HepG2 (cell line): ENCODE measurements around the gene BBLN. TPM values are rescaled to one million over a fixed set of nuclear protein-coding genes. Genes with fewer than 3 reads are reported as not detected.

Source experiments
- ATAC-seq: fragments of 200-7000 bp; cut with Tn5 transposase; 3 replicates; pipeline ENCODE4 v1.9.1; 2020; ENCODE audit warnings: mild to moderate bottlenecking, moderate library complexity
- BruUV-seq: library from RNA; stranded (reverse); fragments of 400-500 nt; replicated peaks from 2 replicates; lab custom pipeline; 2021; lab: Mats Ljungman, UMichigan
- CTCF ChIA-PET: fragments of 300-600 bp; formaldehyde crosslinking; extraction: SDS; loops from one replicate; lab custom pipeline; 2021; ENCODE audit warnings: low total read pairs, inconsistent platforms, low intra/inter-chr PET ratio; lab: Yijun Ruan, JAX
- POLR2A ChIA-PET: fragments of 350-600 bp; sonication (Branson Sonifier 250); formaldehyde crosslinking; loops from one replicate; lab custom pipeline; 2020; ENCODE audit warnings: antibody characterized with exemption, inconsistent platforms; lab: Yijun Ruan, JAX
- DNase-seq: peaks from one replicate; pipeline ENCODE4 v3.0.0-alpha.2; 2015; ENCODE audit warnings: low spot score
- FAIRE-seq: peaks from 3 replicates; lab custom pipeline; 2011; peaks lifted over from hg19 to GRCh38; lab: Jason Lieb, UNC
- H2AFZ ChIP-seq: one replicate; pipeline ENCODE4 v1.6.1; 2011; ENCODE audit warnings: low read length, inconsistent platforms
- H3K27ac ChIP-seq: fragments of 300-600 bp; 3 replicates; pipeline ENCODE4 v1.8.0; 2011; ENCODE audit warnings: mixed run types, mild to moderate bottlenecking, mixed read lengths, low read length, inconsistent platforms; ENCODE audit not compliant: insufficient read depth; ENCODE audit errors: extremely low read length
- H3K27me3 ChIP-seq, 2 experiments: fragments of 200-600 bp in 1 of 2; 2 replicates in 1 of 2; 3 replicates in 1 of 2; pipeline versions ENCODE4 v1.6.0 to v1.8.0; 2011; ENCODE audit warnings: low read length in 2 of 2, mild to moderate bottlenecking in 2 of 2, moderate library complexity in 2 of 2, inconsistent platforms in 1 of 2; ENCODE audit not compliant: insufficient read depth in 2 of 2, control insufficient read depth in 1 of 2
- H3K36me3 ChIP-seq, 2 experiments: fragments of 200-600 bp in 1 of 2; replicated peaks in 1 of 2; 2 replicates in 1 of 2; 3 replicates in 1 of 2; pipeline versions ENCODE4 v1.5.1 to v1.8.0; 2011; ENCODE audit warnings: low read length in 2 of 2, inconsistent platforms in 1 of 2; ENCODE audit not compliant: insufficient read depth in 2 of 2, control insufficient read depth in 1 of 2
- H3K4me1 ChIP-seq: 2 replicates; pipeline ENCODE4 v1.5.1; 2012; ENCODE audit warnings: low read length, inconsistent platforms; ENCODE audit not compliant: insufficient read depth
- H3K4me2 ChIP-seq: 2 replicates; pipeline ENCODE4 v1.6.0; 2011; ENCODE audit warnings: low read depth, low read length, inconsistent platforms
- H3K4me3 ChIP-seq, 3 experiments: fragments of 200-600 bp in 1 of 3; sonication (generic), shearing (Covaris generic) in 1 of 3; replicated peaks in 1 of 3; 2 replicates each; pipeline ENCODE4 v1.5.1; 2011 to 2016; ENCODE audit warnings: low read length in 3 of 3, inconsistent platforms in 2 of 3, low read depth in 2 of 3, mild to moderate bottlenecking in 2 of 3, control low read depth in 1 of 3, mixed read lengths in 1 of 3; ENCODE audit not compliant: insufficient read depth in 1 of 3
- H3K79me2 ChIP-seq: one replicate; pipeline ENCODE4 v1.6.1; 2011; ENCODE audit warnings: low read length, inconsistent platforms; ENCODE audit not compliant: insufficient read depth
- H3K9ac ChIP-seq: 2 replicates; pipeline ENCODE4 v1.6.0; 2011; ENCODE audit warnings: mild to moderate bottlenecking, low read depth, low read length, inconsistent platforms; ENCODE audit not compliant: insufficient read depth
- H3K9me3 ChIP-seq: 2 replicates; pipeline ENCODE4 v1.5.1; 2012; ENCODE audit warnings: mild to moderate bottlenecking, low read length
- H4K20me1 ChIP-seq: 2 replicates; pipeline ENCODE4 v1.6.0; 2011; ENCODE audit warnings: inconsistent platforms, mild to moderate bottlenecking, low read length, moderate library complexity; ENCODE audit not compliant: insufficient read depth
- GATAD2A ChIP-seq: IDR thresholded peaks from 2 replicates; pipeline ENCODE4 v1.6.1; 2016
- PCBP2 ChIP-seq: fragments of 200-400 bp; formaldehyde crosslinking; optimal IDR thresholded peaks from 2 replicates; pipeline ENCODE3; 2018; ENCODE audit warnings: low read length, low read depth; ENCODE audit not compliant: poor library complexity, severe bottlenecking
- RXRB ChIP-seq: IDR thresholded peaks from 2 replicates; pipeline ENCODE4 v1.6.1; 2016; ENCODE audit warnings: borderline replicate concordance, missing genetic modification reagents, missing compliant biosample characterization
- SP1 ChIP-seq, 2 experiments: fragments of 450-650 bp in 1 of 2; sonication (generic) in 1 of 2; formaldehyde crosslinking in 1 of 2; IDR thresholded peaks; 2 replicates each; pipeline versions ENCODE4 v1.4.0 to v1.6.1; 2016 to 2020; ENCODE audit warnings: missing genetic modification reagents in 1 of 2
- ZFP36 ChIP-seq: fragments of 150-350 bp; IDR thresholded peaks from 2 replicates; pipeline ENCODE4 v1.6.1; 2018; ENCODE audit warnings: borderline replicate concordance, low read length, low read depth; ENCODE audit not compliant: partially characterized antibody
- ZNF562 ChIP-seq: sonication (generic); formaldehyde crosslinking; IDR thresholded peaks from 2 replicates; pipeline ENCODE4 v1.8.0; 2022; ENCODE audit warnings: missing genetic modification reagents, borderline replicate concordance
- WGBS: methylation state at CpG from one replicate; pipeline ENCODE4 v1.1.6; 2017; ENCODE audit warnings: low lambda C conversion rate; 5-methylcytosine and 5-hydroxymethylcytosine counted together
- in situ Hi-C: cut with HindIII; loops from 2 replicates; pipeline ENCODE4 v1.10.0; 2017; ENCODE audit warnings: low pct_unique_long_range_greater_than_20kb; ENCODE audit not compliant: extremely low pct_ligation_motif_present
- intact Hi-C: fragments of 100-400 bp; cut with micrococcal nuclease; formaldehyde crosslinking; loops from one replicate; pipeline ENCODE4 v1.10.0; 2022; ENCODE audit not compliant: unreplicated experiment
- polyA plus RNA-seq, 8 experiments: library from polyadenylated mRNA; depleted of rRNA in 3 of 8; stranded (reverse) in 7 of 8; unstranded in 1 of 8; fragments of >200 nt; fragmentation: Illumina TruSeq in 4 of 8; extraction: Trizol in 4 of 8; gene quantifications; 2 replicates each; pipeline versions ENCODE4 v1.2.1 to v1.2.3, GENCODE V29; 2011 to 2016; ENCODE audit warnings: low read depth in 4 of 8, missing spikeins in 1 of 8, mixed read lengths in 1 of 8; ENCODE audit not compliant: insufficient read depth in 1 of 8
- total RNA-seq, 5 experiments: library from RNA; depleted of rRNA; stranded (reverse); fragments of >200 nt; fragmentation: Illumina TruSeq; extraction: Trizol; gene quantifications; 2 replicates each; pipeline ENCODE4 v1.2.3, GENCODE V29; 2016; ENCODE audit warnings: low read depth in 1 of 5

BBLN gene
- total and polyA plus RNA-seq, 2 of the 13 experiments (the other 11 are each of a cell fraction or from before 2014, with no cell fraction given): 27.6 to 33.1 TPM

DNA sequence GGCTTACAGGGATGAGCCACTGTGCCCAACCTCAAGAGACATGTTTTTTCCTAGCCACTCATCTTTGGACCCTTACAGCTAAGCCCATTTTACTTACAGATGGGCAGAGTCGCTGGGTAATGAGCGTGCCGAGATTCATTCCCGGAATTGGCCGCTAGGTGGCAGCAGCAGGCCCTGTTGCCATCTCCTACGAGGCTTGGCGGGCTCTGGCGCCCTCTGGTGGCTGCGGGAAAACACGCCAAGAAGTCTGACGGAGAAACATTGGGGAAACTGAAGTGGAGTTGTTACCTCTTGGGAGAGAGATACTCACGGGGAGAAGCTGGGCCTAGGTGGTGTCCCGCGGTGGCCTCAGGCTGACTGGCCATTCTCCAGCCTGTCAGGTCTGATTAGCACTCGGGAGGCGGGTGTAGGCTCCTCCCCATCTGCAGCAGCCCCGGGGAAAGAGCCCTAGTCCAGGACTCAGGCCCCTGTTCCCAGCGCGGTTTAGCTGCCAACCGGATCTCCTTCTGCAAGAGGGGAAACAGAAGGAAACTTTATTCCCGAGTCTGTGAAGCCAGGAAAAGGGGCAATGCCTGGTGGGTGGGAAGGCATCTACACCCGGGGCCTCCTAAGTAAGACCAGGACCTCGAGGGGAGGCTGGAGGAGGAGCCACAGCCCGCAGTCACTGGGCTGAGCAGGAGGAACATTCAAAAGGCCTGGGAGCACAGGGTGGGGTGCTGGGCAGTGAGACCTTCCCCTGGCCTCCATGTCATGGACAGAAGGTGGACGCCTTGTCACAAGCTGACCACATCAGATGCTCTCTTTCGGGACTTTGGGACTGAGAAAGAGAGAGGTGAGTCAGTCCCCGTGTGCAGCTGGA, 42.2 kb upstream of the BBLN start (continued):
- peak; percentile 12 for TF ChIP-seq ZFP36
- TF ChIP-seq RXRB (CRISPR knock-in tag): peak; percentile 70; the same call in 1 of the 2 replicates
- peak; percentile 86 for TF ChIP-seq GATAD2A (CRISPR knock-in tag)
- TF ChIP-seq ZNF562 (CRISPR knock-in tag): no peak

DNA sequence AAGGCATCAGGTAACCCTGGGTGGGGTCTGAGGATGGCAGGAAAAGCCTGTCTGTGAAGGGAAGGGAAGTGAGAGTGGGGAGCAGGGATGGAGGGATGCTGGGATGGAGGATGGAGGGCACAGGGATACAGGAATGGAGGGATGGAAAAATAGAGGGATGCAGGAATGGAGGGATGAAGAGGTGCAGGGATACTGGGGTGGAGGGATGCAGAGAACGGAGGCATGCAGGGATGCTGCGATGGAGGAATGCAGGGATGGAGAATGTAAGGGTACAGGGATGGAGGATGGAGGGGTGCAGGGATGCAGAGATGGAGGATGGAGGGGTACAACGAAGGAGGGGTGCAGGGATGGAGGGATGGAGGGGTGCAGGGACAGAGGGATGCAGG, 41.6 kb upstream of the BBLN start:
- H3K9me3 ChIP-seq: no peaks in the 10 kb centered on the region
- no peak overlapping the region for H3K4me3 ChIP-seq
- H4K20me1 ChIP-seq: no peaks in the 10 kb centered on the region
- DNase-seq: no peak
- no peak overlapping the region for H3K9ac ChIP-seq
- H3K4me1 ChIP-seq: peaks cover 49% of the 10 kb centered on the region
- intact Hi-C loops: loop anchor here (10.0 kb wide), 1 partner anchor 174 kb away; no protein-coding TSS in a partner anchor
- H3K27ac ChIP-seq: no peak overlapping the region
- H3K79me2 ChIP-seq: no peaks in the 10 kb centered on the region
- ChIA-PET POLR2A (interaction anchor here (0.6 to 1.8 kb wide), 3 partner anchors 10 to 24 kb away, joined by 3 to 6 read pairs (median 4); no protein-coding TSS in a partner anchor), CTCF (interaction anchor here (0.6 to 1.8 kb wide), 5 partner anchors 15 to 42 kb away, joined by 3 to 14 read pairs (median 4); no protein-coding TSS in a partner anchor)
- no peaks in the 10 kb centered on the region for H3K27me3 ChIP-seq
- WGBS: 68% methylated on average over 3 of the region's 3 CpGs
- no TSS peak for BruUV-seq
- no peak overlapping the region for H2AFZ ChIP-seq
- peaks cover 4 to 24% of the 10 kb centered on the region in 2 experiments; a peak in 3 of 5 replicates for H3K36me3 ChIP-seq
- TF ChIP-seq PCBP2 (peak; percentile 82), SP1 (IDR thresholded peaks at IDR 0.05) (no peak), SP1 (CRISPR knock-in tag; IDR thresholded peaks at IDR 0.05) (no peak)
- TF ChIP-seq, all 625 proteins: peak for 1
- no peak for ATAC-seq
- no peak for FAIRE-seq
- in situ Hi-C loops: no loop called here
- H3K4me2 ChIP-seq: no peak overlapping the region
